Sigmoid colon (tissue), 7 donors: ENCODE results near the gene KLHL3. TPM values are rescaled to one million over a fixed set of nuclear protein-coding genes. Genes with fewer than 3 reads are reported as not detected.

ENCODE experiments used
- DNase-seq: peaks from one replicate; pipeline ENCODE4 v3.0.0-alpha.2; 2019
- H3K27ac ChIP-seq, 4 donors: fragments of 200-600 bp; sonication (generic); one replicate each; pipeline ENCODE4 v1.5.1; 2016 to 2019; ENCODE audit warnings: mild to moderate bottlenecking in 1 of 4
- H3K27me3 ChIP-seq, 3 donors: fragments of 200-600 bp; sonication (generic); one replicate each; pipeline ENCODE4 v1.5.1; 2019; ENCODE audit warnings: mild to moderate bottlenecking in 1 of 3
- H3K36me3 ChIP-seq, 4 donors: fragments of 200-600 bp; sonication (generic); one replicate each; pipeline ENCODE4 v1.5.1; 2016 to 2019
- H3K4me1 ChIP-seq, 4 donors: fragments of 200-600 bp; sonication (generic); one replicate each; pipeline ENCODE4 v1.5.1; 2017 to 2019
- H3K4me3 ChIP-seq, 4 donors: fragments of 200-600 bp; sonication (generic); one replicate each; pipeline ENCODE4 v1.5.1; 2017 to 2019; ENCODE audit warnings: mild to moderate bottlenecking in 2 of 4, moderate library complexity in 1 of 4
- H3K9me3 ChIP-seq, 4 donors: fragments of 200-600 bp in 3 of 4; sonication (generic) in 3 of 4; one replicate each; pipeline versions ENCODE4 v1.5.1 to v1.6.1; 2013 to 2019
- CTCF ChIP-seq, 4 experiments: fragments of 450-650 bp in 3 of 4; fragments of 200-600 bp in 1 of 4; IDR thresholded peaks; one replicate each; pipeline ENCODE4 v1.5.1; 2016 to 2019; ENCODE audit warnings: antibody characterized with exemption in 4 of 4, mild to moderate bottlenecking in 3 of 4, moderate library complexity in 2 of 4
- EP300 ChIP-seq, 4 donors: sonication (generic); formaldehyde crosslinking; IDR thresholded peaks; one replicate each; pipeline ENCODE4 v1.6.1; 2017; ENCODE audit warnings: antibody characterized with exemption in 4 of 4
- POLR2A ChIP-seq, 2 donors: fragments of 450-650 bp; IDR thresholded peaks; one replicate each; pipeline ENCODE4 v1.6.1; 2016; ENCODE audit warnings: antibody characterized with exemption in 2 of 2, mild to moderate bottlenecking in 2 of 2, moderate library complexity in 2 of 2
- POLR2AphosphoS5 ChIP-seq, 4 donors: sonication (generic); formaldehyde crosslinking; IDR thresholded peaks; one replicate each; pipeline ENCODE4 v1.6.1; 2017; ENCODE audit warnings: antibody characterized with exemption in 4 of 4
- WGBS, 2 donors: extraction: QIAGEN DNeasy Blood & Tissue Kit; methylation state at CpG; one replicate each; pipeline ENCODE4 v1.1.7; 2013; 5-methylcytosine and 5-hydroxymethylcytosine counted together
- intact Hi-C: fragments of 100-400 bp; cut with DNase I; formaldehyde crosslinking; loops from one replicate; pipeline ENCODE4 v1.15.1; 2023
- polyA plus RNA-seq, 3 donors: library from polyadenylated mRNA; stranded (reverse); fragments of 200-250 nt; gene quantifications; one replicate each; pipeline ENCODE4 v1.2.3, GENCODE V29; 2013
- total RNA-seq, 4 donors: library from RNA; depleted of rRNA; stranded (reverse); fragments of >200 nt; gene quantifications; one replicate each; pipeline ENCODE4 v1.1.0, GENCODE V29; 2016
- donor health status: healthy with polysubstance abuse.
- donor health status: Bipolar disorder and iron deficiency.
- donor health status: healthy.

The KLHL3 gene
- total and polyA plus RNA-seq, 7 donors = 0.23 to 5.5 (median 3.5) TPM; not detected in 1

DNA sequence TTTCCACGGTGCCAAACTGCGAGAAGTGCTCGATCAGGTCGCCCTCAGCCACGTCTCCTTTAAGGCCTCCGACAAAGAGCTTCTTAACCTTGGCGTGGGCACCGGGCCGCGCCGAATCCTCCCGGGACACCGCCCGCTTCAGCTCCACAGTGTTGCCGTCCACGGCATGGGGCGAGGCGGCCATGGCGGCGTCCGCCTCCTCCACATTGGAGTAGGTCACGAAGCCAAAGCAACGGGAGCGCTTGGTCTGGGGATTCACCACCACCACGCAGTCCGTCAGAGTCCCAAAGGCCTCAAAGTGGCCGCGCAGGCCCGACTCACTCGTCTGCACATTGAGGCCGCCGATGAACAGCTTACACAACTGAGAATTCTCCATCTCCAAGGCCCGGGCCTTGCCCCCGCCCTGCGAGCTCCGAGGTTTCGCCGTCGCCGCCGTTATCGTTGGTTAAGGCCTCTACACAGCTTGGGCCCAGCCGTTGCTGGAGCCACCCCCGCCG lies 17.9 kb upstream of the KLHL3 start:
- 0% methylated on average over 45 of the region's 45 CpGs for WGBS, 2 donors
- peak overlapping the region; percentile 68 to 80 (median 70) for H3K4me3 ChIP-seq
- H3K36me3 ChIP-seq = peaks cover 0 to 7% (median 0%) of the 10 kb centered on the region in 4 donors
- peak overlapping the region; percentile 94 to 99 (median 97) for H3K27ac ChIP-seq
- peaks cover 0 to 41% (median 27%) of the 10 kb centered on the region in 4 donors for H3K4me1 ChIP-seq
- TF ChIP-seq POLR2A (IDR thresholded peaks at IDR 0.05) (no peak), CTCF (IDR thresholded peaks at IDR 0.05) (no peak), POLR2AphosphoS5 (IDR thresholded peaks at IDR 0.05) (no peak), EP300 (IDR thresholded peaks at IDR 0.05) (no peak)
- no peaks in the 10 kb centered on the region for H3K27me3 ChIP-seq
- intact Hi-C loops = loop anchor here (2.0 to 10.0 kb wide), 2 partner anchors 279 to 381 kb away; partner anchors contain the start of genes FAM13B and NME5
- DNase-seq = peak; percentile 80
- H3K9me3 ChIP-seq = no peaks in the 10 kb centered on the region

GRCh38 chr5:137752905-137753690 lies 17.2 kb upstream of the KLHL3 start:
- TF ChIP-seq CTCF (IDR thresholded peaks at IDR 0.05) = no peak
- TF ChIP-seq POLR2A (IDR thresholded peaks at IDR 0.05) = no peak
- TF ChIP-seq EP300 (IDR thresholded peaks at IDR 0.05) = no peak
- TF ChIP-seq POLR2AphosphoS5 (IDR thresholded peaks at IDR 0.05) = no peak
- WGBS, 2 donors = 0% methylated on average over 63 of the region's 63 CpGs
- peaks cover 0 to 47% (median 27%) of the 10 kb centered on the region in 4 donors for H3K4me1 ChIP-seq
- H3K27ac ChIP-seq = peak overlapping the region; percentile 94 to 99 (median 97)
- no peaks in the 10 kb centered on the region for H3K27me3 ChIP-seq
- DNase-seq = peak; percentile 73
- H3K36me3 ChIP-seq = peaks cover 0 to 7% (median 0%) of the 10 kb centered on the region in 4 donors
- no peaks in the 10 kb centered on the region for H3K9me3 ChIP-seq
- intact Hi-C loops = loop anchor here (10.0 kb wide), 1 partner anchor 382 kb away; the partner anchor contains the start of gene NME5
- H3K4me3 ChIP-seq = peak overlapping the region; percentile 68 to 80 (median 70)

DNA sequence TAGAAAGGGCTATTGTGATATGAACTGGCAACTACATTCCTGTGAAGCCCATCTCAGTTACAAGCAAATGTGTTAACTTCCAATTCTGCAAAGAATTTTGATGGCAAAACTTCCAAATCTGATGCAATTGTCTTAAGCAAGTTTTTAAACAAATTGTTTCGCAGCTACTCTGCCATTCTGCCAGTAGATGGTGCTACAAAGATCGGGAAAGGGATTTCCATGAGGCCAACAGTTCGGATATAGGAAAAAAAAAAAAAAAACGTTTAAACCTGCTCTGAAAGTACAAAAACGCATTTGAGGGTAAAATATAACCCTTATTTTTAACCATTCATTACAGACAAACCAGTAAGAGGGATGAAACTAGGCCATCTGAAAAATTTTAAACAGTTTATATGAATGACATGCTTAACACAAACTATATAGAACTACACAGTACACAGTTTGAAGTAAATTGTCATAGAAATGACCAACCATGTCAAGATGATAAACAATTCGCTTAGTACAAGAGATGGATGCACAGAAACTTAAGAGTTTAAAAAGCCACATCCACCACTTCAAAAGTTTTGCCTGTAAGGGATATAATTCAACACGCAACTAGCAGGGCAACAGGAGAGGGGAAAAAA lies 16.1 kb upstream of the KLHL3 start:
- no peaks in the 10 kb centered on the region for H3K9me3 ChIP-seq
- no peak for DNase-seq
- H3K27ac ChIP-seq = peak overlapping the region; percentile 94 to 99 (median 97)
- peak overlapping the region; percentile 68 to 80 (median 70) for H3K4me3 ChIP-seq
- 1% methylated on average over 7 of the region's 7 CpGs for WGBS, 2 donors
- intact Hi-C loops = loop anchor here (10.0 kb wide), 1 partner anchor 383 kb away; the partner anchor contains the start of gene NME5
- H3K4me1 ChIP-seq = peaks cover 0 to 49% (median 27%) of the 10 kb centered on the region in 4 donors
- peak; percentile 42 to 70 (median 56) for TF ChIP-seq CTCF (IDR thresholded peaks at IDR 0.05)
- no peak for TF ChIP-seq POLR2A (IDR thresholded peaks at IDR 0.05)
- TF ChIP-seq POLR2AphosphoS5 (IDR thresholded peaks at IDR 0.05) = no peak
- no peak for TF ChIP-seq EP300 (IDR thresholded peaks at IDR 0.05)
- H3K27me3 ChIP-seq = no peaks in the 10 kb centered on the region
- H3K36me3 ChIP-seq = peaks cover 0 to 7% (median 0%) of the 10 kb centered on the region in 4 donors

- intact Hi-C loops = loop anchor here (10.0 kb wide), 1 partner anchor 384 kb away; the partner anchor contains the start of gene NME5
- no peak overlapping the region for H3K27ac ChIP-seq
- H3K36me3 ChIP-seq = peaks cover 0 to 7% (median 0%) of the 10 kb centered on the region in 4 donors
- no peaks in the 10 kb centered on the region for H3K27me3 ChIP-seq
- H3K4me1 ChIP-seq = peaks cover 0 to 49% (median 27%) of the 10 kb centered on the region in 4 donors
- 91 to 96% methylated on average over 1 of the region's 1 CpG for WGBS, 2 donors
- no peak overlapping the region for H3K4me3 ChIP-seq
- TF ChIP-seq CTCF (IDR thresholded peaks at IDR 0.05) (no peak), POLR2AphosphoS5 (IDR thresholded peaks at IDR 0.05) (no peak), POLR2A (IDR thresholded peaks at IDR 0.05) (no peak), EP300 (IDR thresholded peaks at IDR 0.05) (no peak)
- DNase-seq = no peak
- no peaks in the 10 kb centered on the region for H3K9me3 ChIP-seq
Observed at GRCh38 chr5:137750436-137750835, 14.5 kb upstream of the KLHL3 start.
